Hepatic stellate cell (primary cell): Measurements from ENCODE around the gene MGAT4A.
A peak's percentile ranks its signal among the peaks of the same experiment; 100 is the strongest.

Experiments
- DNase-seq: peaks from one replicate; pipeline ENCODE4 v3.0.0; 2011; ENCODE audit warnings: low spot score

MGAT4A gene

GRCh38 chr2:98658816-98659490 lies 72.0 kb downstream of the MGAT4A start:
- no peak for DNase-seq

- no peak for DNase-seq
Observed at GRCh38 chr2:98656800-98657199, 74.1 kb downstream of the MGAT4A start.

GRCh38 chr2:98654699-98655495 lies 76.0 kb downstream of the MGAT4A start:
- no peak for DNase-seq

DNA sequence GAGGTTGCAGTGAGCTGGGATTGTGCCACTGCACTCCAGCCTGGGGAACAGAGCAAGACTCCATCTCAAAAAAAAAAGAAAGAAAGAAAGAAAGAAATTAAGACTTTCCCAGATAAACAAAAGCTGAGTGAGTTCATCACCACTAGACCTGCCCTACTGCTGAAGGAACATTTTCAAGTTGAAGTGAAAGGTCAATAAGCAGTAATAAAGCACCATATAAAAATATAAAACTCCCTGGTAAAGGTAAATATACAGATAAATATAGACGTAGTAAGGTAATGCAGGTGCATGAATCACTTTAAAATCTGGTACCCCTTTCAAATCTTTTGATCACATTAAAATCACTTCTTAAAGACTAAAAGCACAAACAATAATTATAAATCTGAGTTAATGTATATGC lies 79.9 kb downstream of the MGAT4A start:
- DNase-seq, result no peak

- no peak for DNase-seq
Observed at GRCh38 chr2:98649992-98650375, 80.9 kb downstream of the MGAT4A start.

- DNase-seq, result peak; percentile 35
Observed at GRCh38 chr2:98649135-98649991, 81.6 kb downstream of the MGAT4A start.

DNA sequence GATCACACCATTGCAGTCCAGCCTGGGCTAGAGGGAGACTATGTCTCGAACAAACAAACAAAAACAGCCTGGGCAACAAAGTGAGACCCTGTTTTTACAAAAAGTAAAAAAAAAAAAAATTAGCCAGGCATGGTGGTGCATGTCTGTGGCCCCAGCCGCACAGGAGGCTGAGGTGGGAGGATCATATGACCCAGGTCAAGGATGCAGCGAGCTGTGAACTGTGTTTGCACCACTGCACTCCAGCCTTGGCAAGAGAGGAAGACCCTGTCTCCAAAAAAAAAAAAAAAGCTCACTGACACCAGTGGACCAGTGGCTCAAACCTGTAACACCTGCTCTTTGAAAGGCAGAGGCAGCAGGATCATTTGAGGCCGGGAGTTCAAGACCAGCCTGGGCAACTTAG lies 82.5 kb downstream of the MGAT4A start:
- DNase-seq, result no peak

DNA sequence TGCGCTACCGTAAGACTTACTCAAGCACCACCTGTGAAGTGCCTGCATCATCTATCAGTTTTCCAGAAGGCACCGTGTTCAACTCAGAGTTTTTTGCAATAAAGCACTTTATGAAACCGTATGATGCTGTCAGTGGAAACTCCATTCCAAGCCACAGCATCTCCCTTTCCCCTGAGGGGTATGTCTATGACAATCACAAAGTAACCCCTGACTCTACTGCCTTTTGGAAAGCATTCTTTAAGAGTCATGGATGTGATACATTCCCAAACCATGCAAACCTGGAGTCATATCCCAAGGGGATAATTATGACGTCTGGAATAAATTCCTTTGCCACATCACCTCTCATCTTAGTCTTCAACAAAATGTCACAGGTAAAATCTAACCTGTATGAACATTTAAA lies 83.3 kb downstream of the MGAT4A start:
- no peak for DNase-seq

DNA sequence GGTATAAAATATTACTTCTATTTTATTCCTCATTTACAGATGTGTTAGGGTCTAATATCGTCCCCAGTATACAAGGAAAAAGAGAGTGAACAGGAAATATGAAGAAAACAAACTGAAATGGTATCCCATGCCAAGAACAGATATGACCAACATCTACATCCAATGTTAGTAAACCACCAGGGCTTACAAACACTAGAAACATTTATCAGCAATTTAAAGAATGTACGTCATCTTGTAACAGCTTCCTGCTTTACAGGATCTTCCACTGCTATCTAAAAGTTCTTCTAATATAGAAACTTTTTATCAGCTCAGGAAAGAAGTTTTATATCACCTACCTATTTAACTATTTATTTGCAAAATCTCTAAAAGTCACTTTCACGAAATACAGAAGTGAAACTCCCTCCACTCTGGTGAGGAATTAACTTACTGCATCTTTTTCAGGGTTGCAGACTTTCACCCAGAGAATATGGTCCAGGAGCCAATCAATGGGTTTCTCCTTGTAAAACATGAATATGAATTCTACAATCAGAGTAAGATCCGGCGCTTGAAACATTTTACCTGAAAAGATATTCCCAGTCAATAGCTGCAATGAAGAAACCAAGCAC lies 87.3 kb downstream of the MGAT4A start:
- no peak for DNase-seq

DNA sequence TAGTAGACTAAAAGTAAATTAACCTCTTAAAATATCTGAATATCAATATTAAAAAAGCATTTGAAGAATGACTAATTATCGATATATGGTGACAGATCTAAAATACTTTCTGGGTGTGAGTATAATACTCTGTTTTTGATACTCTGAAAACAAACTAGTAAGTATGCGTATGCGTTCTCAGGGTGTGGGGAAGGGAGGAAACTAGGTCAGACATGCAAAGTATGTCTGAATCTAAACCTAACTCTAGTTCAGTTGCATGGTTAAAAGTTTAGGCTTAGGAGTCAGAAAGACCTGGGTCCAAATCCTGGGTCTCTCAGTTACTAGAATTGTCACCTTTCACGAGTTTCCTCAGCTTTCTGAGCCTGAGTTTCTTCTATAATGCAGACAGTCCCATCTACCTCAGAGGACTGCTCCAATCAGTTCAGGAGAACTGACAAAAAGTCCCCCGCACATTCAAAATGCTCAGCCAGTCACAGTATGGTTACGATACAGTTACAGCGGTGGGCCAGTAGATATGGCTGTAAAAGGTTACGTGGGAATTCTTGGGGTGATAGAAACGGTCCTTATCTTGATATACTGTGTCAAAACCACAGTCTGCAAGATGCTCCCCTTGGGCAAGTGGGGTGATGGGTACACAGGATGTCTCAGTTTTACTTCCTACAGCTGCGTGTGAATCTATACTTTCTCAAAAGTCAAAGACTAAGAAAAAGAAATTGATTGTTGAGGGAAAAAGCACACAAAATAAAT lies 93.4 kb downstream of the MGAT4A start:
- DNase-seq, result no peak

GRCh38 chr2:98634406-98635092 lies 96.4 kb downstream of the MGAT4A start:
- DNase-seq, result no peak

GRCh38 chr2:98632351-98632750 lies 98.6 kb downstream of the MGAT4A start:
- DNase-seq, result no peak

- no peak for DNase-seq
Observed at GRCh38 chr2:98623657-98624056, 107.3 kb downstream of the MGAT4A start.

GRCh38 chr2:98617149-98617548 lies 113.8 kb downstream of the MGAT4A start:
- DNase-seq, result no peak

DNA sequence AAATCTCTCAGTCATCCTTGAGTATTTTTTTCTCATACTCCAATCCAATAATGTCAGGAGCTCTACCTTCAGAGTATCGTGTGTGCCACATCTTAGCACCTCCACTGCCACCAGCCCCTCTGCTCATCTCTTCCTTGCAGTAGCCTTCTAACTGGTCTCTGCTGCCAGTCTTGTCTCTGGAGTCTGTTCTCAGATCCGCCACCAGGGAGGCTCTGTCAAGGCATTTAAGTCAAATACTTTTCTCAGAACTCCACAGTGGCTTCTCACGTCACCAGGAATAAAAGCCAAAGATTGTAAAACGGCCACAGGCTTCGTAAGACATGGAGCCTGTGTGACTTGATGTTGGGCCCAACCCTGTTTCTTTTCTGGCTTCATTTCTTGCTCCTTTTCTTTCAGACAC lies 115.5 kb downstream of the MGAT4A start:
- no peak for DNase-seq

DNA sequence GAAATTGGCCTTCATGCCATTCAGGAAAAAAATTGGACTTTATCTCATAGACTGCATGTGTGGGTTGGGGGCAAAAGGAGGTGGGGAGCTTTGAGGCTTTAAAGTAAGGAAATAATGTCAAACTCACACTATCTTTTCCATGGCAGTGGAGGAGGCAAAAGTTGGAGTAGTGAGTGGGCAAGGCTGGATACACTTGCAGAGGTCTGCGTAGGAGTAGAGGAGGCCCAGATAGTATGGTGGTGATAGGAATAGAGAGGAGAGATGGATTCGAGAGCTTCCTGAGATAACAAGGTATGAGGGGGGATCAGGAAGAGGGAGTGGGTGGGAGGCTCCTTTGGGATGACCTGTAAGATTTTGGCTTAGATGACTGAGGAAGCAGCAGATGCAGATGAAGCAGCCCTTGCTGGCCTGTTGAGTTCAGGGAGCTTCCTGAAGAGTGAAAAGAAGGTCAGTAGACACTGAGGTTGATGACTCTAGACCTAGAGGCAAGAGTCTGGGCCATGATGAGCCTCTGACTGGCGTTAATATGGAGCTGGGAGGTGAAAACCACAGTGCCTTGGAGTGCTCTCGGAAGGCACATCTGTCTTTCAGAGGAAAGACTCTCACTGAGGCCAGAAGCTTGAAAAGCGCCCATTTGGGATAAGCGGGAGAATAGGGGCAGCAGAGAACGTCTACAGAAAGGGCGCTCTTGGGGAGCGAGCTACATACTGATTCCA lies 116.8 kb downstream of the MGAT4A start:
- no peak for DNase-seq

DNA sequence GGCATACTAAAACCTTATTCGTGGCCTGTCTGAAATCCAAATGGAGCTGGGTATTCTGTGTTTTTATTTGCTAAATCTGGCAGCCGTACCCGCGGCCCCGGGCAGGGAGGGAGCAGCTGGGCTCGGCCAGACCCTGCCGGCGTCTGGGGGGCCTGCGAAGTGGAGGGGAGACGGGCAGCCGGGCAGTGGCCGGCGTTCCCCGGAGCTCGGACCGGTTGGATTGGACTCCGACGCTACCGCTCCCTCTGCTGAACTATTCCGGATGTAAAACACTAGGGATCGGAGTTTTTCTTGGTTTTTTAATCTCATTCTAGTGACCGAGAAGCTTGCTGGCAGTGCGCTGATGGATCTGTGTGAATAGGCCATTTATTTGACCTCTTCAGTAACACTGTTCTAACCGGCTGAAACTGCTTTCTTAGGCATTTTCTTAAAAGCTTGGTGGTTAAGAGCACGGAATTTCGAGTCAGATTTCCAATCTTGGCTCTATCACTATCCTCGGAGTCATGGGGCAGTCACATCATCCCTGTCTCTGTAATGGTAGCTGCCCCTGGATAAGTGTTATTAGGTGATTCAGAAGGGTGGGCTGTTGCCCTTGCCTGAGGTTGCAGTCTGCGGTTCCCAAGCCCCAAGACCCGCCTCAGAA lies 121.8 kb downstream of the MGAT4A start:
- DNase-seq, result peak; percentile 50

DNA sequence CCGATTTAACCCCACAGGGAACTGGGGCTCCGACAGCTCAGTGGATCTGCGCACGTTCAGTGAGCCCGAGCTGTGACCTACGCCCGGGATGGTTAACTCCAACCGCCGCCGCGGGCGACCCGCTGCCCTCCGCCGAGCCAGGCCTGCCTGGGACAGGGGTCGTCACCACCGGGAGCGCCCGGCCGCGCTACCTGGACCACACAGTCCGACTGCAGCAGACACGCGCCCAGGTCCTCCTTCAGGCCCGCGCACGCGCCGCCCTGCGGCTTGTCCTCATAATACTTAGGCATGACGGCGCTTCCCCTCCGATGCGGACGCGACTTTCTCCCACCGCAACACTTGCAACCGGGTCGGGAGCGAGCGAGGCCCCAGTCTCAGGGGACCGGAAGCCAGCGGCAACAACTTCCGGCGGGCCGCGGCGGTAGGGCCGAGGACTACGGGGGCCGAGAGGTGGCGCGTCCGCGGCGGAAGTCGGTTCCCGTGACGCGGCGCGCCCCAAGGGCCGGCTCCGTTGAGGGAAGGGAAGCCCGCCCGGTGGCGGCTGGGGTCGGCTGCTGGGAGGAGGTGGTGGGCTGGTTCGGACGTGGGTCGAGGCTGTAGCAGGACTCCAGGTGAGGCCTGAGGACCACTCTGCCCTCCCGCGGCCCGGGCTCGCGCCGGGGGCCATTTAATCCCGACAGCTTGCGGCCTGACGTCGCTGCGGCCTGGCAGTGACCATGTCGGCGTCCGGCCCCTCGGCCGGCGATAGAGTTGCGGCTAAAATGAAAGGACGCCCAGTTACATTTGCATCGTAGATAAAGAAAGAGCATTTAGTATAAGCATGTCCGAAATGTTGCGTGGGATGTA lies 122.6 kb downstream of the MGAT4A start, which contains the start of the genes COA5 and UNC50:
Gene COA5 (minus strand): TSS at position 397 of the 846 bp plus-strand sequence. CDS start 107 bp downstream, at position 290.
Gene UNC50 (plus strand): TSS at position 474 of the 846 bp plus-strand sequence. CDS start 1,171 bp downstream, outside the sequence.
- DNase-seq, result peak; percentile 91

- DNase-seq, result peak; percentile 21
Observed at GRCh38 chr2:98607741-98608115, 123.2 kb downstream of the MGAT4A start.
